GM18508 (cell line): Measurements from ENCODE around the gene TCEAL7.
"Not testable (repeated sequence)": the region's sequence is repeated elsewhere in the genome, so short reads cannot be mapped to it uniquely, and the experiment has no call there.

Source experiments
- ATAC-seq: cut with Tn5 transposase; IDR thresholded peaks from one replicate; pipeline ENCODE4 v1.9.1; 2021; ENCODE audit warnings: moderate number of reproducible peaks; ENCODE audit not compliant: insufficient read depth, unreplicated experiment

Gene TCEAL7

GRCh38 chrX:103329991-103330390 lies at the start of gene TCEAL7:
TSS of gene TCEAL7 (plus strand) at chrX:103330239. CDS start at chrX:103331404, 1,165 bp downstream.
- ATAC-seq: no peak

- ATAC-seq: no peak
Observed at GRCh38 chrX:103293118-103293517, 36.9 kb upstream of the TCEAL7 start.

- no peak for ATAC-seq
Observed at GRCh38 chrX:103304705-103305104, 25.3 kb upstream of the TCEAL7 start.

DNA sequence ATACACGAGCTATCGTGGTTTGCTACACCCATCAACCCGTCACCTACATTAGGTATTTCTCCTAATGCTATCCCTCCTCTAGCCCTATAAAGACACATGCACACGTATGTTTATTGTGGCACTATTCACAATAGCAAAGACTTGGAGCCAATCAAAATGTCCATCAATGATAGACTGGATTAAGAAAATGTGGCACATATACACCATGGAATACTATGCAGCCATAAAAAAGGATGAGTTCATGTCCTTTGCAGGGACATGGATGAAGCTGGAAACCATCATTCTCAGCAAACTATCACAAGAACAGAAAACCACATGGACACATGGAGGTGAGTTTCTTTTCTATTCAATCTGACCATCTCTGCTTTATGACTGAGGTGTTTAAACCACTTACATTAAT lies 24.4 kb upstream of the TCEAL7 start:
- ATAC-seq: not testable (repeated sequence)

- no peak for ATAC-seq
Observed at GRCh38 chrX:103309860-103310554, 20.0 kb upstream of the TCEAL7 start.

GRCh38 chrX:103310555-103311398 lies 19.3 kb upstream of the TCEAL7 start, which contains the start of gene BEX2:
TSS of gene BEX2 (minus strand) at chrX:103310990. CDS start at chrX:103309976, 1,014 bp downstream.
- ATAC-seq: peak; percentile 82

GRCh38 chrX:103311399-103311780 lies 18.6 kb upstream of the TCEAL7 start:
- no peak for ATAC-seq

- no peak for ATAC-seq
Observed at GRCh38 chrX:103330681-103331288, 746 bp downstream of the TCEAL7 start.

- no peak for ATAC-seq
Observed at GRCh38 chrX:103338663-103339062, 8.6 kb downstream of the TCEAL7 start.

GRCh38 chrX:103343105-103343504 lies 13.1 kb downstream of the TCEAL7 start:
- no peak for ATAC-seq

DNA sequence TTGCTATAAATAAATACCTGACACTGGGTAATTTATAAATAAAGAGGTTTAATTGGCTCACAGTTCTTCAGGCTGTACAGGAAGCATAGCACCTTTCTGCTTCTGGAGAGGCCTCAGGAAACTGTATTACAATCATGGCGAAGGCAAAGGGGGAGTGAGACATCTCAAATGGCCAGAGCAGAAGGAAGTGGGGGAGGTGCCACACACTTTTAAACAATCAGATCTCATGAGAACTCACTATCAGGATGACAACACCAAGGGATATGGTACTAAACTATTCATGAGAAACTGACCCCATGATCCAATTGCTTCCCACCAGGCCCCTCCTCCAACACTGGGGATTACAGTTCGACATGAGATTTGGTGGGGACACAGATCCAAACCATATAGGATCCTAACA lies 14.6 kb downstream of the TCEAL7 start:
- ATAC-seq: no peak

GRCh38 chrX:103347682-103348397 lies 17.8 kb downstream of the TCEAL7 start:
- ATAC-seq: no peak

GRCh38 chrX:103356130-103356798 lies 26.2 kb downstream of the TCEAL7 start, which contains the start of gene TCEAL9:
TSS of gene TCEAL9 (plus strand) at chrX:103356506. CDS start at chrX:103357685, 1,179 bp downstream.
- no peak for ATAC-seq

DNA sequence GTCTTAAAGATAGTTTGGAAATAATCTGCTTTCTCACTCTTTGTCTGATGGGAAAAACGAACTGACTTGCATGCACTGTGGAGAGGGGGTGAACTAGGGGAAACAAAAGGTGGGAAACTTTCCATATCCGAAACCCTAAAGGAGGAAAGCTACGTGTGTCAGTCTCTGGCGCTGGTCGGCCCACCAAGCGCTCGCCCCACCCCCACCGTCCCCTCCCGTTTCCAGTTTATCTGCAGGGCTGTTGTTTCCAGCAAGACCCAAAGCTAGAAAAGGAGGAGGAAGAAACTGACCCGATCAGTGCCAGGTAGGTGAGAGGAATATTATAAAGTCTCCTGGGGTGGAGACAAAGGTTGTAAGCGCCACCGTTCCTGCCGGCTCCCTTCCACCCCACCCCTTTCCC lies 26.8 kb downstream of the TCEAL7 start:
- no peak for ATAC-seq

GRCh38 chrX:103357871-103358270 lies 27.8 kb downstream of the TCEAL7 start:
- ATAC-seq: no peak

- ATAC-seq: not testable (repeated sequence)
Observed at GRCh38 chrX:103359605-103360004, 29.6 kb downstream of the TCEAL7 start.

- no peak for ATAC-seq
Observed at GRCh38 chrX:103360092-103360491, 30.1 kb downstream of the TCEAL7 start.

DNA sequence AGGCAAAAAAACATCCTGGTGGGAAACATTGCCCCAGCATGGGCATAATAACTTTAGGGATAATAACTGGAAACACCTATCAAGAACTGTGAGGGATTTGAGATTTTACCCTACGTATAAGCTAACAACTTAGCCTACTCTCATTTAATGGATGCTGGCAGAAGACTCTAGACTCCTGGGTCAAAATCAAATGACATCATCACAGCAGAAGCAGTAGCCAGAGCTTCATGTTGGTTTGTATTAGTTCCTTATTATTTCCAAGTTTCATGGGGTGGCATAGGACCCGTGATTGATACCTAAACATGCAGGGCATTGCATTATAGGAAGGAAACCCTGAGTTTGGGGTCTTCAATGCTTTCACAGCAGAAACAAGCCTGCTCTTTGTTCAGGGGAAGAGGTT lies 30.9 kb downstream of the TCEAL7 start:
- ATAC-seq: no peak

DNA sequence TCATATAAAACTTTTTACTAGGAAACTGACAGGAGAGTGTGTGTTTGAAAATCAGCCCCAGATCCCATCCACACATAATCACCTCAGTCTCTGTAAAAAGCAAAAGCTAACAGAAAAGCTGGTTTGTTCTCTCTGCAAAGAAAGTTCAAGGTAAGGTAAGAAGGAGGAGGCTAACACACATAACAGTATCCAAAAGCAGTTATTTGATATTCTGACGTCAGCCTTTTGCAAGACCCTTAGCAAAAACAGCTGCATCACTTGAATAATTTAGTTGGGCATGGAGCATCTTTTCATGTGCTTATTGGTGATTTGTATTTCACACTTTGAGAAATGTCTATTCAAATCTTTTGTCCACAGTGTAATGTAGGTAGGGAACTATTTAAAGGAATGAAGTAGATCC lies 31.8 kb downstream of the TCEAL7 start:
- no peak for ATAC-seq

DNA sequence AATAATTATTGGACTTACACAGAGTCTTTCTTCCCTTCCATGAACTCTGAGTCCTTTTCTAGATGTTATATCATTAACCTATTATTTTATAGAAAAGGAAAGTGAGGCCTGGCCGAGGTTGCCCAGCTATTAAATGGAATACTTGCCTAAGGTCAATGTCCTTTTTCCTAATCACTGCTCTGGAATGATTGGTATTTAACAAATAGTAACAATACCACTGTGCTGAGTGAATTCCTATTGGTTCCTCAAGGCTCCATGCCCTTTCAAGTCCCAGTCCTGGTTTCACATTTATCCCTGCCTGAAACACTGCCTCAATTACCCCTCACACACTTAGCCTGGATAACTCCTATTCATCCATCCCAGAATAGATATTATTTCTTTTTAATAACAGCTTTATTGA lies 32.4 kb downstream of the TCEAL7 start:
- no peak for ATAC-seq
